Endothelial cell of umbilical vein (primary cell): ENCODE data around the gene SMIM24. TPM values are rescaled to one million over a fixed set of nuclear protein-coding genes. Genes with fewer than 3 reads are reported as not detected.

Source experiments
- BruUV-seq: library from RNA; stranded (reverse); fragments of 400-500 nt; replicated peaks from 2 replicates; lab custom pipeline; 2021; lab: Mats Ljungman, UMichigan
- CTCF ChIA-PET: fragments of 300-600, 350-600 bp; sonication (Branson Sonifier 250); formaldehyde crosslinking; loops from one replicate; lab custom pipeline; 2021; ENCODE audit warnings: antibody characterized with exemption, inconsistent platforms; lab: Charles Lee
- POLR2A ChIA-PET: fragments of 300-600, 350-600 bp; sonication (Branson Sonifier 250); formaldehyde crosslinking; loops from one replicate; lab custom pipeline; 2021; ENCODE audit warnings: antibody characterized with exemption, inconsistent platforms; lab: Charles Lee
- DNase-seq: peaks from one replicate; pipeline ENCODE4 v3.0.0-alpha.2; 2011; ENCODE audit warnings: low read depth, low spot score
- FAIRE-seq: peaks from 2 replicates; lab custom pipeline; 2011; peaks lifted over from hg19 to GRCh38; lab: Jason Lieb, UNC
- H2AFZ ChIP-seq: 2 replicates; pipeline ENCODE4 v1.6.0; 2012; ENCODE audit warnings: low read depth, low read length, control low read depth, inconsistent platforms
- H3K27ac ChIP-seq: 2 replicates; pipeline ENCODE4 v1.5.1; 2011; ENCODE audit warnings: low read depth, mild to moderate bottlenecking, control low read depth, low read length, moderate library complexity; ENCODE audit not compliant: insufficient read depth
- H3K27me3 ChIP-seq, 2 experiments: 2 replicates each; pipeline versions ENCODE4 v1.6.0 to v1.6.1; 2011; ENCODE audit warnings: low read length in 2 of 2, mixed read lengths in 1 of 2; ENCODE audit not compliant: control insufficient read depth in 2 of 2, insufficient read depth in 2 of 2
- H3K36me3 ChIP-seq, 2 experiments: 2 replicates in 1 of 2; 3 replicates in 1 of 2; pipeline ENCODE4 v1.5.1; 2011; ENCODE audit warnings: low read length in 2 of 2, mild to moderate bottlenecking in 1 of 2, moderate library complexity in 1 of 2; ENCODE audit not compliant: control insufficient read depth in 2 of 2, insufficient read depth in 2 of 2; ENCODE audit errors: extremely low read depth in 1 of 2
- H3K4me1 ChIP-seq: 3 replicates; pipeline ENCODE4 v1.5.1; 2011; ENCODE audit warnings: mild to moderate bottlenecking, low read length; ENCODE audit not compliant: control insufficient read depth, insufficient read depth; ENCODE audit errors: extremely low read depth
- H3K4me2 ChIP-seq: 2 replicates; pipeline ENCODE4 v1.6.1; 2011; ENCODE audit warnings: low read length, control low read depth, mixed read lengths; ENCODE audit not compliant: insufficient read depth
- H3K4me3 ChIP-seq, 3 experiments: fragments of 200-600 bp in 1 of 3; sonication (generic), shearing (Covaris generic) in 1 of 3; replicated peaks in 1 of 3; 2 replicates each; pipeline ENCODE4 v1.5.1; 2011 to 2016; ENCODE audit warnings: control low read depth in 3 of 3, low read length in 3 of 3, mild to moderate bottlenecking in 2 of 3, inconsistent platforms in 1 of 3, low read depth in 1 of 3, moderate library complexity in 1 of 3; ENCODE audit not compliant: insufficient read depth in 1 of 3
- H3K79me2 ChIP-seq: 2 replicates; pipeline ENCODE4 v1.6.0; 2012; ENCODE audit warnings: low read length, inconsistent platforms; ENCODE audit not compliant: control insufficient read depth, insufficient read depth
- H3K9ac ChIP-seq: replicated peaks from 2 replicates; pipeline ENCODE3; 2011; ENCODE audit warnings: low read length, control low read depth; ENCODE audit not compliant: insufficient read depth; ENCODE audit errors: extremely low read depth
- H3K9me1 ChIP-seq: replicated peaks from 3 replicates; pipeline ENCODE4 v1.6.0; 2011; ENCODE audit warnings: mild to moderate bottlenecking, low read length; ENCODE audit not compliant: control insufficient read depth, insufficient read depth; ENCODE audit errors: extremely low read depth
- H3K9me3 ChIP-seq: replicated peaks from 2 replicates; pipeline ENCODE4 v1.5.1; 2012; ENCODE audit warnings: low read length, inconsistent platforms; ENCODE audit not compliant: control insufficient read depth, insufficient read depth
- H4K20me1 ChIP-seq: replicated peaks from 2 replicates; pipeline ENCODE3; 2011; ENCODE audit warnings: mild to moderate bottlenecking, low read length; ENCODE audit not compliant: control insufficient read depth, insufficient read depth; ENCODE audit errors: extremely low read depth
- MYC ChIP-seq: IDR thresholded peaks from one replicate; pipeline ENCODE4 v1.6.1; 2011; ENCODE audit warnings: mild to moderate bottlenecking, low read depth, low read length
- dilution Hi-C: fragments of 300-500 bp; cut with MboI; formaldehyde crosslinking; loops from one replicate; pipeline ENCODE4 v1.15.0; 2019; ENCODE audit warnings: low sequenced_read_pairs; ENCODE audit not compliant: extremely low pct_ligation_motif_present
- intact Hi-C: fragments of 100-400 bp; cut with micrococcal nuclease; formaldehyde crosslinking; loops from one replicate; pipeline ENCODE4 v1.10.0; 2022
- polyA plus RNA-seq, 4 experiments: library from polyadenylated mRNA; depleted of rRNA in 3 of 4; stranded (reverse) in 3 of 4; unstranded in 1 of 4; fragments of >200 nt; gene quantifications; 2 replicates each; pipeline versions ENCODE4 v1.2.1 to v1.2.3, GENCODE V29; 2011 to 2012; ENCODE audit warnings: missing spikeins in 1 of 4
- total RNA-seq: library from RNA; stranded (reverse); gene quantifications from 2 replicates; pipeline ENCODE4 v1.2.3, GENCODE V29; 2021
- TF ChIP-seq, protein P1 (sequence below): IDR thresholded peaks from 2 replicates; pipeline ENCODE4 v1.6.1; 2011; ENCODE audit not compliant: insufficient read depth, insufficient read length
- TF ChIP-seq, protein P2 (sequence below), 2 donors: IDR thresholded peaks; 1 replicate in 1 of 2; 2 replicates in 1 of 2; pipeline ENCODE4 v1.5.1; 2011; ENCODE audit warnings: low read length in 2 of 2, mild to moderate bottlenecking in 2 of 2, moderate library complexity in 2 of 2, control low read depth in 1 of 2, inconsistent platforms in 1 of 2, low read depth in 1 of 2; ENCODE audit not compliant: insufficient read depth in 1 of 2; ENCODE audit errors: extremely low read depth in 1 of 2

The SMIM24 gene
- total and polyA plus RNA-seq, 2 donors (not counting 3 experiments of a cell fraction or from before 2014, with no cell fraction given) = not detected

DNA sequence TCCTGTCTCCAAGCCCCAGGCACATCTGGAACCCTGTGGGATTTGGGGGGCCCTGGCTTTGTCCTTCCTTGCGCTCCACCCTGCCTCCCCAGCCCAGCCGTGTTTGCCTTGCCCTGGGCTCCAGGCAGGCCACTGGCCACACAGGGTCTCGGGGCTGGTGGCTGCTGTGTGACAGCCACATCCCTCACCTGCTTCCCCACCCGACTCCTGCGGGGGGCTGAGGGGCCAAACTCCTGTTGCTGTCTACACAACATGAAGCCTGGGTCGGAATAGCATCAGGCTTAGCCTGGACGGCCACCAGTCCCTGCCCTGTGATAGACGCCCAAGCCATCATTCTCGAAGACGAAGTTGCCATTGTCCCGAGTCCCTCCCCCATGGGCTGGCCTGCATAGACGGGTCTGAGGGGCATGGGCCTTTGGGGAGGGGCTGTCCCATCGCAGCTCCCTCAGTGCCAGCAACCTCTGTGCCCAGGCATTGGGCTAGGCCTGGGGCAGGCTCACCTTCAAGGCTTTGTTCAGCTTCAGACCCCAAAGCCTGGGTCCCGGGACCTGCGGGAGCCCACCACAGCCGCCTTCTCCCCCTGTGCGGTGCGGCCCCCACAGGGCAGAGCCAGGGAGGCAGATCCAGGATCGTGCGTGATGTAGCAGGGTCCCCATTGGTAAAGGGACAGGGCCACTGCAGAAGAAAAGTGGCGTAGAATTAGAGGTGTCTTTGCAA, 43.2 kb upstream of the SMIM24 start:
- POLR2A ChIA-PET = no interaction called here
- CTCF ChIA-PET = no interaction called here
- TF ChIP-seq, protein P1, sequence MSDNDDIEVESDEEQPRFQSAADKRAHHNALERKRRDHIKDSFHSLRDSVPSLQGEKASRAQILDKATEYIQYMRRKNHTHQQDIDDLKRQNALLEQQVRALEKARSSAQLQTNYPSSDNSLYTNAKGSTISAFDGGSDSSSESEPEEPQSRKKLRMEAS = no peak
- TF ChIP-seq, protein P2, sequence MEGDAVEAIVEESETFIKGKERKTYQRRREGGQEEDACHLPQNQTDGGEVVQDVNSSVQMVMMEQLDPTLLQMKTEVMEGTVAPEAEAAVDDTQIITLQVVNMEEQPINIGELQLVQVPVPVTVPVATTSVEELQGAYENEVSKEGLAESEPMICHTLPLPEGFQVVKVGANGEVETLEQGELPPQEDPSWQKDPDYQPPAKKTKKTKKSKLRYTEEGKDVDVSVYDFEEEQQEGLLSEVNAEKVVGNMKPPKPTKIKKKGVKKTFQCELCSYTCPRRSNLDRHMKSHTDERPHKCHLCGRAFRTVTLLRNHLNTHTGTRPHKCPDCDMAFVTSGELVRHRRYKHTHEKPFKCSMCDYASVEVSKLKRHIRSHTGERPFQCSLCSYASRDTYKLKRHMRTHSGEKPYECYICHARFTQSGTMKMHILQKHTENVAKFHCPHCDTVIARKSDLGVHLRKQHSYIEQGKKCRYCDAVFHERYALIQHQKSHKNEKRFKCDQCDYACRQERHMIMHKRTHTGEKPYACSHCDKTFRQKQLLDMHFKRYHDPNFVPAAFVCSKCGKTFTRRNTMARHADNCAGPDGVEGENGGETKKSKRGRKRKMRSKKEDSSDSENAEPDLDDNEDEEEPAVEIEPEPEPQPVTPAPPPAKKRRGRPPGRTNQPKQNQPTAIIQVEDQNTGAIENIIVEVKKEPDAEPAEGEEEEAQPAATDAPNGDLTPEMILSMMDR (IDR thresholded peaks at IDR 0.05; ENCODE audit: extremely low read depth in 1 of 2, insufficient read depth in 1 of 2, low read depth in 1 of 2, low read length in 2 of 2) = no peak
- no peak for TF ChIP-seq MYC
- H3K27ac ChIP-seq = no peak overlapping the region
- no peaks in the 10 kb centered on the region for H4K20me1 ChIP-seq
- H3K27me3 ChIP-seq = no peaks in the 10 kb centered on the region
- no peak for DNase-seq
- FAIRE-seq = no peak
- H3K9me3 ChIP-seq = no peaks in the 10 kb centered on the region
- no peaks in the 10 kb centered on the region for H3K4me1 ChIP-seq
- H3K79me2 ChIP-seq = peaks cover 34% of the 10 kb centered on the region
- H2AFZ ChIP-seq = no peak overlapping the region
- no peaks in the 10 kb centered on the region for H3K9me1 ChIP-seq
- H3K4me3 ChIP-seq = no peak overlapping the region
- intact Hi-C loops (no loop called here), dilution Hi-C loops (no loop called here)
- BruUV-seq = no TSS peak
- H3K4me2 ChIP-seq = no peak overlapping the region
- H3K36me3 ChIP-seq = peaks cover 0 to 51% of the 10 kb centered on the region in 2 experiments
- H3K9ac ChIP-seq = no peak overlapping the region
